SU-DHL-6 (cell line): ENCODE measurements around the gene CGB3.

Experiments
- CTCF ChIP-seq: fragments of 200-600 bp; sonication (generic); IDR thresholded peaks from one replicate; pipeline ENCODE4 v1.5.1; 2017; ENCODE audit warnings: antibody characterized with exemption, mild to moderate bottlenecking, low read length, moderate library complexity; ENCODE audit not compliant: insufficient read depth, poor library complexity, severe bottlenecking
- EZH2phosphoT487 ChIP-seq: fragments of 200-600 bp; sonication (generic), shearing (Covaris generic); conservative IDR thresholded peaks from 2 replicates; pipeline ENCODE4 v1.6.1; 2018; ENCODE audit warnings: mild to moderate bottlenecking, antibody characterized with exemption, low read length, moderate library complexity, mixed read lengths

- TF ChIP-seq CTCF = no peak
- no peak for TF ChIP-seq EZH2phosphoT487
These were observed 47.9 kb upstream of the CGB3 start for GRCh38 chr19:49071860-49072547.
